GM12865 (cell line): ENCODE measurements around the gene PBRM1.
"Not testable (repeated sequence)": the region's sequence is repeated elsewhere in the genome, so short reads cannot be mapped to it uniquely, and the experiment has no call there.

ENCODE experiments used
- DNase-seq: peaks from one replicate; pipeline ENCODE4 v3.0.0; 2010; ENCODE audit warnings: low read depth
- H3K4me3 ChIP-seq: 2 replicates; pipeline ENCODE4 v1.5.1; 2011; ENCODE audit warnings: mild to moderate bottlenecking, low read depth, low read length, control low read depth
- CTCF ChIP-seq: IDR thresholded peaks from 2 replicates; pipeline ENCODE4 v1.5.1; 2011; ENCODE audit warnings: low read length, control low read depth, low read depth, inconsistent platforms; ENCODE audit not compliant: insufficient read depth; ENCODE audit errors: missing control alignments

The PBRM1 gene

GRCh38 chr3:52527732-52528585, 157.8 kb downstream of the PBRM1 start:
- no peak for TF ChIP-seq CTCF
- DNase-seq: no peak
- no peak overlapping the region for H3K4me3 ChIP-seq

- H3K4me3 ChIP-seq: no peak overlapping the region
- no peak for TF ChIP-seq CTCF
- DNase-seq: no peak
These were observed 158.5 kb downstream of the PBRM1 start for GRCh38 chr3:52527039-52527731.

- DNase-seq, H3K4me3 ChIP-seq: not testable (repeated sequence)
These were observed 159.1 kb downstream of the PBRM1 start for GRCh38 chr3:52526671-52527038.

GRCh38 chr3:52525680-52526561, 159.8 kb downstream of the PBRM1 start:
- DNase-seq: no peak
- no peak for TF ChIP-seq CTCF
- H3K4me3 ChIP-seq: no peak overlapping the region

- no peak for TF ChIP-seq CTCF
- DNase-seq: no peak
These were observed 160.7 kb downstream of the PBRM1 start for GRCh38 chr3:52524752-52525679.

GRCh38 chr3:52524258-52524751, 161.4 kb downstream of the PBRM1 start:
- no peak for TF ChIP-seq CTCF
- no peak overlapping the region for H3K4me3 ChIP-seq
- no peak for DNase-seq

More at GRCh38 chr3:52524752-52525679, 160.7 kb downstream of the PBRM1 start:
- H3K4me3 ChIP-seq: no peak overlapping the region
